Right lobe of liver (tissue), 6 donors: ENCODE results near the gene ADGRL2. TPM values are rescaled to one million over a fixed set of nuclear protein-coding genes. Genes with fewer than 3 reads are reported as not detected.

Experiments used
- ATAC-seq, 4 donors: fragments of 200-7000 bp; cut with Tn5 transposase; one replicate each; pipeline ENCODE4 v1.9.1; 2020; ENCODE audit warnings: mild to moderate bottlenecking in 4 of 4, moderate library complexity in 4 of 4
- DNase-seq, 3 donors: peaks; one replicate each; pipeline ENCODE4 v3.0.0-alpha.2; 2020
- H3K27ac ChIP-seq, 3 donors: fragments of 200-600 bp; one replicate each; pipeline ENCODE4 v1.8.0; 2022
- H3K27me3 ChIP-seq, 2 donors: fragments of 200-600 bp; one replicate each; pipeline ENCODE4 v1.8.0; 2022
- H3K36me3 ChIP-seq, 4 donors: fragments of 200-600 bp; sonication (generic) in 1 of 4; one replicate each; pipeline versions ENCODE4 v1.5.1 to v1.8.0; 2017 to 2022; ENCODE audit warnings: control low read depth in 1 of 4
- H3K4me1 ChIP-seq, 4 donors: fragments of 200-600 bp; sonication (generic) in 1 of 4; one replicate each; pipeline versions ENCODE4 v1.5.1 to v1.8.0; 2017 to 2022; ENCODE audit warnings: control low read depth in 1 of 4
- H3K4me3 ChIP-seq, 3 donors: fragments of 200-600 bp; one replicate each; pipeline ENCODE4 v1.8.0; 2022
- H3K9me3 ChIP-seq, 4 donors: fragments of 200-600 bp; sonication (generic) in 1 of 4; one replicate each; pipeline versions ENCODE4 v1.5.1 to v1.8.0; 2017 to 2022; ENCODE audit warnings: control low read depth in 1 of 4
- CTCF ChIP-seq, 4 donors: fragments of 200-600 bp in 3 of 4; fragments of 450-650 bp in 1 of 4; IDR thresholded peaks; one replicate each; pipeline versions ENCODE4 v1.5.1 to v1.8.0; 2016 to 2022; ENCODE audit warnings: antibody characterized with exemption in 4 of 4, mild to moderate bottlenecking in 2 of 4
- POLR2A ChIP-seq: fragments of 450-650 bp; IDR thresholded peaks from one replicate; pipeline ENCODE4 v1.6.1; 2017; ENCODE audit warnings: antibody characterized with exemption, mild to moderate bottlenecking
- WGBS: methylation state at CpG from one replicate; pipeline ENCODE4 v1.1.6; 2018; ENCODE audit warnings: low coverage, low lambda C conversion rate; ENCODE audit not compliant: insufficient coverage; ENCODE audit errors: missing lambda C conversion rate; 5-methylcytosine and 5-hydroxymethylcytosine counted together
- intact Hi-C, 2 donors: fragments of 100-400 bp; cut with DNase I; formaldehyde crosslinking; loops; one replicate each; pipeline versions ENCODE4 v1.11.2 to v1.14.1; 2022
- total RNA-seq, 6 experiments: library from RNA; depleted of rRNA in 2 of 6; stranded (reverse); fragments of >200 nt in 2 of 6; fragmentation: NEBNext Ultra II Directional in 3 of 6; extraction: Animal tissue kit (Norgen Biotek cat#: 25700) in 3 of 6; gene quantifications; one replicate each; pipeline versions ENCODE4 v1.1.0 to v1.2.4, GENCODE V29; 2016 to 2023
- donor health status: DM: no; HTN: yes; CAD: no.
- donor health status: DM: no; HTN: no; CAD: no.
- donor health status: DM: no; HTN: no; CAD: no.
- donor health status: DM: no; HTN: yes; CAD: no.
- donor health status: DM: no; HTN: yes; CAD: no.

ADGRL2 gene
- total RNA-seq, 6 experiments from 2014 or later = 38.0 to 72.3 (median 51.2) TPM

DNA sequence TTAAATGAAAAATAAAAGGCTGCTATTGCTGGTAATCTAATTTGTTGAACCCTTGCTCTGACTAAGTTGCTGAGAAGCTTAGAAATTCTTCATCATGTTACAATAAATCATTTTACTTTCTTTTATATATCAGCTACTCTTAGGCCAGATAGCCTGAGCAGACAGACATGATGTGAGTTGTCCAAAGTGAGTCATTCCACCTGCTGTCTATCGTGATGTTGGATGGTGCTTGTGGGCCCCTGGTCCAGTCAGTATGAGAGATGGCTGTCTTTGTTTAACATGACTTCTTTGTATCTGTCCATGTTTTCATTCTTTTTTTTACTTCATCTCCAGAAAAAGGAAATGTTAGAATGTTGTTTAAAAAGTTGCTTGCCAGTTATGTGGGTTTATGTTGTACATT is 188.8 kb downstream of the ADGRL2 start:
- Histone ChIP-seq H3K4me1 (no peaks in the 10 kb centered on the region), H3K27ac (no peak overlapping the region), H3K4me3 (no peak overlapping the region), H3K36me3 (peaks cover 0 to 47% (median 8%) of the 10 kb centered on the region in 4 donors), H3K9me3 (no peaks in the 10 kb centered on the region), H3K27me3 (no peaks in the 10 kb centered on the region)
- no peak for TF ChIP-seq CTCF (IDR thresholded peaks at IDR 0.05)
- TF ChIP-seq POLR2A = no peak
- ATAC-seq = no peak
- DNase-seq = no peak
- 91% methylated on average over 1 of the region's 1 CpG for WGBS
- intact Hi-C loops = no loop called here

DNA sequence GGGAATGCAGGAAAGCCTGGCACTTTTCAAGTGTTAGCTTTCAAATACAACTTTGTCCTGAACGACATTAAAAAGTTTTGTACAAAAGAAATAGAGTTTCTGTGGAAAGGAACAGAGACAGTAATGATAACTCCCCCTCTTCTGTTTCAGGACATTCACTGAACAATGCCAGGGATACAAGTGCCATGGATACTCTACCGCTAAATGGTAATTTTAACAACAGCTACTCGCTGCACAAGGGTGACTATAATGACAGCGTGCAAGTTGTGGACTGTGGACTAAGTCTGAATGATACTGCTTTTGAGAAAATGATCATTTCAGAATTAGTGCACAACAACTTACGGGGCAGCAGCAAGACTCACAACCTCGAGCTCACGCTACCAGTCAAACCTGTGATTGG is 189.5 kb downstream of the ADGRL2 start:
- Histone ChIP-seq H3K9me3 (no peaks in the 10 kb centered on the region), H3K27ac (no peak overlapping the region), H3K4me3 (no peak overlapping the region), H3K4me1 (no peaks in the 10 kb centered on the region), H3K36me3 (peaks cover 0 to 40% (median 3%) of the 10 kb centered on the region in 4 donors), H3K27me3 (no peaks in the 10 kb centered on the region)
- 81% methylated on average over 6 of the region's 7 CpGs for WGBS
- TF ChIP-seq CTCF (IDR thresholded peaks at IDR 0.05) (no peak), POLR2A (no peak)
- no peak for DNase-seq
- ATAC-seq = no peak
- intact Hi-C loops = no loop called here

DNA sequence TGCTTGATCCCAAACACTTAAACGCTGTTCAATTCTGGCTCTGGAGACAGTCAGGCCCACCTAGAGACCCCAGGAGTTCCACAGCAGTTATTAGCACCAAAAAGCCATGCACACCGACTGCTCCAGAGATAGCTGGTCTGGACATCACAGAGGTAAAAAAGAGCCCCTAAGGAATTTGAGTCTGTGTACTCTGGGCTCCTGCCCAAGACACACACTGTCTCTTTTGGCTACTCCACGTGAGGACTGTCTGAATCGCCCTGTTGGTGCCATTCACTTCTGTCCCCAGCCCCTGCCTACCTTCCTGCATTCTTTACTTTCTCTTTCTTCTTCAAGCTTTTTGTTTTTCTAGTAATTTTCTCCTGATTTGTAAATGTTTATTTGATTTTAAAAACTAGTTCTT is 197.4 kb downstream of the ADGRL2 start:
- 23% methylated on average over 4 of the region's 4 CpGs for WGBS
- DNase-seq (no peak), ATAC-seq (peak; percentile 79 to 94 (median 90))
- Histone ChIP-seq H3K27me3 (no peaks in the 10 kb centered on the region), H3K4me3 (no peak overlapping the region), H3K27ac (no peak overlapping the region), H3K4me1 (peaks cover 0 to 6% (median 2%) of the 10 kb centered on the region in 4 donors), H3K36me3 (no peaks in the 10 kb centered on the region), H3K9me3 (no peaks in the 10 kb centered on the region)
- TF ChIP-seq CTCF (IDR thresholded peaks at IDR 0.05) (no peak), POLR2A (no peak)
- intact Hi-C loops = no loop called here

GRCh38 chr1:81999364-81999763 is 198.6 kb downstream of the ADGRL2 start:
- 86% methylated on average over 1 of the region's 1 CpG for WGBS
- TF ChIP-seq CTCF (IDR thresholded peaks at IDR 0.05) (no peak), POLR2A (no peak)
- no peak for ATAC-seq
- Histone ChIP-seq H3K4me1 (peaks cover 0 to 6% (median 2%) of the 10 kb centered on the region in 4 donors), H3K36me3 (no peaks in the 10 kb centered on the region), H3K27ac (no peak overlapping the region), H3K4me3 (no peak overlapping the region), H3K9me3 (no peaks in the 10 kb centered on the region), H3K27me3 (no peaks in the 10 kb centered on the region)
- intact Hi-C loops = no loop called here
- no peak for DNase-seq

DNA sequence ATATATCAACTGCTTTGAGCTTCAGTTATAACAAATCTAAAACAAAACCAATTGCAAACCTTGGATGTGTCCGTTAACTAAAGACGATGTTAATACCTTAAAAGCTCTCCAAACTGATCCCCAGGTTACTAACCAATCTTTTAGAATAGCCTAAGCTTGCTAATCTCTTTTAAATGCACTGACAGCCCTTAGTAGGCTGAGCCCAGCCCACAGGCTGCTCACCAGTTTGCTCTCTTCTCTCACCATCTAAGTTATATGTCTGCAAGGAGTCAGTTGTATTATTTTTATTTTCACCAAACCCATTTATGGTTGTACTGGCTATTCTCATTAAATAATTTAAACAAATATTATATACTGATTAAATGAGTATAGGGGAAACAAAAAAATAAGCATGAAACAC is 199.5 kb downstream of the ADGRL2 start:
- no peak overlapping the region for H3K27ac ChIP-seq
- WGBS = 100% methylated on average over 2 of the region's 2 CpGs
- DNase-seq (no peak), ATAC-seq (no peak)
- intact Hi-C loops = no loop called here
- H3K4me3 ChIP-seq = no peak overlapping the region
- no peak for TF ChIP-seq CTCF (IDR thresholded peaks at IDR 0.05)
- TF ChIP-seq POLR2A = no peak
- no peaks in the 10 kb centered on the region for H3K36me3 ChIP-seq
- H3K27me3 ChIP-seq = no peaks in the 10 kb centered on the region
- peaks cover 0 to 6% (median 2%) of the 10 kb centered on the region in 4 donors for H3K4me1 ChIP-seq
- H3K9me3 ChIP-seq = no peaks in the 10 kb centered on the region
